ENCODE results near the gene IGSF10. TPM values are rescaled to one million over a fixed set of nuclear protein-coding genes. Genes with fewer than 3 reads are reported as not detected.

Gene IGSF10
- total and polyA plus RNA-seq, 2 of the 13 experiments (the other 11 are each of a cell fraction or from before 2014, with no cell fraction given): 0.16 TPM; not detected in 1

DNA sequence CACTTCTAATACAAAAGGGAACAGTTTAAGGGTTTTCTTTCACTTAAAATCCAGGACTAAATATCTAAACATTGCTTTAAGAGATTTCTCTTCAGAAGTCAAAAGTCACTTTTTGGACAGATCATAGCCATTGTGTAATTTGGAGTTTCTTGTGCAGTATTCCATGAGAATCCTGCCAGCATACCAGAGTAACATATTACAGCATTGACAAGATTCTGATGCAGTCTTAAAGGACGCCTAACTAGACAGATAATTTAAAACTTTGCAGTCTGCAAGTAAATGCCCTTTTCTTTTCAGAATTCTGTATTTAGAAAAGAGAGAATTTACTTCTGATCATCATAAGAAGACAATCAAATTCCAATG lies 17.5 kb upstream of the IGSF10 start (continued):
- TF ChIP-seq ZNF549 (CRISPR knock-in tag; IDR thresholded peaks at IDR 0.05): no peak
- TF ChIP-seq ZBTB37 (CRISPR knock-in tag; IDR thresholded peaks at IDR 0.05): no peak
- TF ChIP-seq TCF12 (IDR thresholded peaks at IDR 0.05): no peak
- TF ChIP-seq TCF12 (CRISPR knock-in tag; IDR thresholded peaks at IDR 0.05): no peak
- no peak for TF ChIP-seq TOE1 (CRISPR knock-in tag; IDR thresholded peaks at IDR 0.05)
- no peak for TF ChIP-seq ZNF547 (CRISPR knock-in tag; IDR thresholded peaks at IDR 0.05)
- TF ChIP-seq JARID2 (CRISPR knock-in tag; IDR thresholded peaks at IDR 0.05; ENCODE audit: insufficient replicate concordance): no peak
- no peak for TF ChIP-seq PATZ1 (CRISPR knock-in tag; IDR thresholded peaks at IDR 0.05)
- TF ChIP-seq BRCA1 (CRISPR knock-in tag; IDR thresholded peaks at IDR 0.05): no peak
- TF ChIP-seq, protein P1, sequence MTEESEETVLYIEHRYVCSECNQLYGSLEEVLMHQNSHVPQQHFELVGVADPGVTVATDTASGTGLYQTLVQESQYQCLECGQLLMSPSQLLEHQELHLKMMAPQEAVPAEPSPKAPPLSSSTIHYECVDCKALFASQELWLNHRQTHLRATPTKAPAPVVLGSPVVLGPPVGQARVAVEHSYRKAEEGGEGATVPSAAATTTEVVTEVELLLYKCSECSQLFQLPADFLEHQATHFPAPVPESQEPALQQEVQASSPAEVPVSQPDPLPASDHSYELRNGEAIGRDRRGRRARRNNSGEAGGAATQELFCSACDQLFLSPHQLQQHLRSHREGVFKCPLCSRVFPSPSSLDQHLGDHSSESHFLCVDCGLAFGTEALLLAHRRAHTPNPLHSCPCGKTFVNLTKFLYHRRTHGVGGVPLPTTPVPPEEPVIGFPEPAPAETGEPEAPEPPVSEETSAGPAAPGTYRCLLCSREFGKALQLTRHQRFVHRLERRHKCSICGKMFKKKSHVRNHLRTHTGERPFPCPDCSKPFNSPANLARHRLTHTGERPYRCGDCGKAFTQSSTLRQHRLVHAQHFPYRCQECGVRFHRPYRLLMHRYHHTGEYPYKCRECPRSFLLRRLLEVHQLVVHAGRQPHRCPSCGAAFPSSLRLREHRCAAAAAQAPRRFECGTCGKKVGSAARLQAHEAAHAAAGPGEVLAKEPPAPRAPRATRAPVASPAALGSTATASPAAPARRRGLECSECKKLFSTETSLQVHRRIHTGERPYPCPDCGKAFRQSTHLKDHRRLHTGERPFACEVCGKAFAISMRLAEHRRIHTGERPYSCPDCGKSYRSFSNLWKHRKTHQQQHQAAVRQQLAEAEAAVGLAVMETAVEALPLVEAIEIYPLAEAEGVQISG (CRISPR knock-in tag; IDR thresholded peaks at IDR 0.05): no peak

Data from HepG2 (cell line).